NCI-H345 (cell line): Measurements from ENCODE around the gene UST.
"Not testable (repeated sequence)": the region's sequence is repeated elsewhere in the genome, so short reads cannot be mapped to it uniquely, and the experiment has no call there.

ENCODE experiments used
- DNase-seq: peaks from one replicate; lab custom pipeline; 2025; lab: John Stamatoyannopoulos, UW

The UST gene

GRCh38 chr6:148904896-148905870 lies 158.4 kb downstream of the UST start:
- no peak for DNase-seq

- no peak for DNase-seq
These were observed 159.1 kb downstream of the UST start for GRCh38 chr6:148905901-148906300.

DNA sequence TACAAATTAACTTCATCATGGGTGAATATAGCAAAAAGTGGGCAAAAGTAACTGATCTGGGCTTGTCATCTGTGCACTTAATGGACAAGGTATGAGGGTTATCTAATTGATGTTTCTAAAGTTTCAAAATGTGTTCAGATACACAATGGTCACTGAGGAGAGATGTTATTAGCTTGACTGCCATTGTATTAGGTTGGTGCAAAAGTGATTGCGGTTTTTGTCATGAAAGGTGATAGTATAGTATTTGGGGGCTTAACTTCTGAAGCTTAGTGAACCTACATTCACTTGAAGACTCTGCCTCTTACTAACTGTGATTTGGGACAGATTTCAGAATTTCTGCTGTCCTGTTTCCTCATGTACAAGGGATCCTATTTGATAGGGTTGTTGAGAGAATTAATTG lies 159.6 kb downstream of the UST start:
- no peak for DNase-seq

DNA sequence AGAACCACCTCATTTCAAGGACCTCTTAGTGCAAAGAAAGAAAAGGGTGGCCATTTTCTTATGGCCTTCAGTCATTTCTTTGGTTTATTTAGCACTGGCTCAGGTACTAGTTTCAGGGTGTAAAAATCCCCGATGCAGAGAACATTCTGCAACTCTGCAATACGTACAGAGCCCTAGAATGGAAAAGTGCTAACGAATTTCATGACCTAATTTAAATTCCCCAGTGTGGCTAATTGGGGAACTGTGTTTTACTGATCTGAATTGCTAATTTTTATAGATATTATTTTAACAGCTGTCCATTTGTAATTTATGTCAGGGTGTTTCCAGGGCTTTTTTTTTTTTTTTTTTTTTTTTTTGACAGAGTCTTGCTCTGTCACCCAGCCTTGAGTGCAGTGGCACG lies 160.7 kb downstream of the UST start:
- no peak for DNase-seq

DNA sequence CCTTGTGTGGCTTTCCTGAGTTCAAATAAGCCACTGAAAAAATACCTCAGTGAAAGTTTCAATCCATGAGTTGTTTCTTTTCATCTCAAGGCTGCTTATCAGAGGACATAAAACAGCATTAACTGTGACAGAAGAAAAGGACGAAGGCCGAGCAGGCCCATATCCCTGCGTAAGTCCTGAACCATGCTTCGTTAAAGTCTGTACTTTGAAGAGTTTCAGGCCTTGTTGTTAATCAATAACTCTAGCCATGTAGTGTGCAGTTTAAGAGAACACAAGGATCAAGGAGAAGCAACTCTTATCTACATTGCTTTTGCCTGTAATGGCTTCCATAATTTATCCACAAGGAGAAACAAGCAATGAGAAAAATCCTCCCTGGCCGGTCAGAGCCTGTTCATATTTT lies 165.4 kb downstream of the UST start:
- no peak for DNase-seq

DNA sequence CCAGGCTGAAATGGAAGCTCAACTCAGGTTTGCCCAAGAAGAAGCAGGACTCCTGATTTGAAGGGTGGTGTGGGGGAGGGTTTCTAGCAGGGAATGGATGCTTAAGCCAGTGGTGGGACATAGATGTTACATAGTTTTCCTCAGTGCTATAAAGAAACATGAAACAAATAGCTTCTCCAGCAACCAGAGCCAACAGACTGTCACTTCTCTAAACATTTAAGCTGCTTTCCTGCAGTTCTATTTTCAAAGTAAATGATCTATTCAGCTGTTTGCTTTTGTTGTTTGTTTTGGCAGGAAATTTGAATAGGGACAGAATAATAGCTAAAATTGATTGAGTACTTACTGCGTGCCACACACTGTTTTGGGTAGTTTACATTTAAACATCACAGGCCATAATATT lies 169.0 kb downstream of the UST start:
- peak; percentile 89 for DNase-seq

DNA sequence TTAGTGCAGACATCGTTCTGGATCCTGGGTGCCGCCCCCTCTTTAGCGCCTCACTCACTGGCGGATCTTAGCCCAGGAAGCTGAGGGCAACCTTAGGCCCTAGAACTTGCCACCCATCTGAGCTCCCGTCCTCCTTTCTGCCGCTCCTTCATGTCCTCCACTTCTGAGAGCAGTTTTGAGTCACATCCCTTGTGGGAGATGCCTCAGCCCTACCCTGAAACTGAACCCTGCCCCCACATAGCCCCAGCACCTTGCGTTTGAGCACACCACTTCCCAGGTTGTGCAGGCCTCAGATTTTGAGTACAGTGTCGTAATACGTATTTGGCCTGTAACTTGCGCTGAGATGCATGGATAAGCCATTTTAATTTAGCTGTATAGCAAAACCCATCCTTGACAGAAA lies 169.7 kb downstream of the UST start:
- not testable (repeated sequence) for DNase-seq

GRCh38 chr6:148924226-148925012 lies 177.6 kb downstream of the UST start:
- DNase-seq, result no peak

DNA sequence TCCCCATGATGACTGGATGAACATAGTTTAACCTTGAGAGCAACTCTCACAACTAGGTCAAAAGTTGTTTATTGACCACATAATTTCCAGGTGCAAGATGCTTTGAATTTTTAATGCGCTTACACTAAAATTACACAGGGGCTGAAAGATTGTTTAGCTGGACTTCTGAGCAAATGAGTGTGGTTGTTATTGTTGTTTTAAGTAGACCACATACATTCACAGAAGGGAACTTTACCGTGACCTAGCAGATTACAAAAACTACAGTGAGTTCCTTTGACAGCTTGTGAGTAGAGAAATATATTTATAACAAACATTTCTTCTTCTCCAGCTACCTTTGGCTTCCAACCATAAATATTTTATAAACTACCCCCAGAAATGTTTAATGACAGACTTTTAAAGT lies 178.9 kb downstream of the UST start:
- no peak for DNase-seq

GRCh38 chr6:148926478-148926877 lies 179.6 kb downstream of the UST start:
- no peak for DNase-seq

DNA sequence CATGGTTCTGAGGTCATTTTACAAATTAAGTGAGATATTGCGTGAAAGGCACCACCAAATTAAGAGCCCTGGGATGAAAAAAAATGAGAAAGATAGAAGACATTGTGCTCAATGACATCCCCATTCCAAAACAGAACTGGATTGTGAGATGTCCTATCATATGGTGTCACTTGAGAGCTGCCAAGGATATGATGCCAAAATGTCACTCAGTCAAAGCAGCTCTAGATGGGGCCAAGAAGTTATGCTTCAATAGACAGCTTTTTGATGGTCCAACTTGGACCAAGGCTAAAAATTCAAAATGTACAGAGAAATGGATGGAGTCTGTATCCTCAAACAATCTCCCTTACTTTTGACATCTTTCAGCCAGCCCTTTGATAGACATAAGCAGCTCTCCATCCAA lies 180.8 kb downstream of the UST start:
- DNase-seq, result no peak

- no peak for DNase-seq
These were observed 182.0 kb downstream of the UST start for GRCh38 chr6:148928811-148929210.

DNA sequence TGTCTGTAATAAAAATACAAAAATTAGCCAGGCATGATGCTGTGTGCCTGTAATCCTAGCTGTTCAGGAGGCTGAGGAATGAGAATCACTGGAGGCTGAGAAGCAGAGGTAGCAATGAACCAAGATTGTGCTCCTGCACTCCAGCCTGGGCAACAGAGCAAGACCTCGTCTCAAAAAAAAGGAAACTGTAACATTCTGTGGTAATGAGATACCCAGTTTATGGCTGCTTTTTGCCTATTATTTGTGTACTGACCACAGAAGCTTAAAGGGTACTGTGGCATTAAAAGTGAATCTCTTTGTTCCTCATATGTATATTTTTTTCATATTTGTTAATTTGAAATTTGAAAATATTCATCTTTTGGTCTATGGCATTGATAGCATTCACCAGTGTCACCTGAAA lies 185.4 kb downstream of the UST start:
- no peak for DNase-seq

- no peak for DNase-seq
These were observed 185.9 kb downstream of the UST start for GRCh38 chr6:148932731-148933130.

GRCh38 chr6:148934539-148934938 lies 187.7 kb downstream of the UST start:
- no peak for DNase-seq

DNA sequence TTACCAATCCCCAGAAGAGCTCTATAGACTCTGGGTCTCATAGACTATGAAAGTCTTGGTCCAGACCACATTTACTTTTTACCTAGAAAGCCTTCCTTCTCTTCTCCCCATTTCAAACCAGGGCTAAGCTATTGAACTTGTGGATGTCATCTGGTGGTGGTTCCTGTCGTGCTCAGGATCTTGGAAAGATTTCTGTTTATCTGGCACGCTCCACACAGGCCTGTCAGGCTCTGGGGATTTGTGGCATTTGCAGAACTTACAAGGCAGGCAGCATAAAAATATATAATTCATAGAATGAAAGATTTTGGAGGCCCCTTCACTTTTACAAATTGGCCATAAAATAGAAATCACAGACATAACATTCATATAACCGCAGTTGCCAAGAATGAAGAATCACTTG lies 188.1 kb downstream of the UST start:
- DNase-seq, result no peak

DNA sequence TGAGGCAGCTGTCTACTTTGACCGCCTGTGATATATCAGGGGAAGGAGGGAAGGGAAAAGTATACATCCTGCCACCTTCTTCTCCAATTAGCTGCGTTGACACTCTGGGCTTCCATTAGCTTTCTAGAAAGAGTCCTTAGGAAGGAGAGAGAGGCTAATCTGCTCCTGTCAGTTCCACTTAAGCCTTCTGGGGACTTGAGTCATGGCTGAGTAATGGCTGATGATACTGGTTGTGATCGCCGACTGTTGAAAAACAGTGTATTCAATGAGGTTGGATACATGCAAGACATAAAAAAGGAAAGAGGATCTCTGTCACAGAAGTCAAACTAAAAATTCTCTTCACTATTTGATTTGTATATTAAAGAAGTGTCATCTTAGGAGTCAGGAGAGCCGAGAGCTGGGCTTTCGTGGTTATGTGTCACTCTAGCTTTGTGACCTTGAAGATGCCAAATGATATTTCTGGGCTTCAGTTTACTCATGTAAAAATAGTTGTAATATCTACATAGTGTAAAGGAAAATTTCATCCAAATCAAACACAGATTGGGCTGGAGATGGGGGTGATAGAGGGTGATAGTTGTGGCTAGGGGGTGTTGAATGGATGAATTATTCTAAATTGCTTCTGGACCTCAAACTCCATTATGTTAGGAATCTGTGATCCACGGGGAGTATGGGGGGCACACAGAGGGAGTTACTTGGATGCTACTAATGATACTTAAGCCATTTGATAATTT lies 189.0 kb downstream of the UST start:
- no peak for DNase-seq

DNA sequence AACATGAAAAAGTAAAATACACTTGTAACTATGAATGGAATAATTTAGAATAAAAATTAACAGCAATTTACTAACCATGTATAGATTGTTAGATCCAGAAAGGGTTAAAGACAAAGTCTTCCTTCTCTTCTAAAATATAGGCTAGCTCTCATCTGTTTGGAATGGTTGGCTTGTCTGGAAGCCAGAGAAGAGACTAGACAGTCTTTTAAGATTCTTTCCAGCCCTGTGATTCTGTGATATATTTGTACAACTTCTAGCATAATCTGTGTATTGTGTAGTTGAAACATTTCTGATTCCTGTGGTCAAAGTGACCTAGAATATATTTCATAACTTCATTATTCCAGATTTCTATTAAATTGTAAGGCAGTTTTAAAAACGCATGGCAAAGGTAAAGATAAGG lies 196.6 kb downstream of the UST start:
- DNase-seq, result no peak

GRCh38 chr6:148944608-148945007 lies 197.8 kb downstream of the UST start:
- no peak for DNase-seq

DNA sequence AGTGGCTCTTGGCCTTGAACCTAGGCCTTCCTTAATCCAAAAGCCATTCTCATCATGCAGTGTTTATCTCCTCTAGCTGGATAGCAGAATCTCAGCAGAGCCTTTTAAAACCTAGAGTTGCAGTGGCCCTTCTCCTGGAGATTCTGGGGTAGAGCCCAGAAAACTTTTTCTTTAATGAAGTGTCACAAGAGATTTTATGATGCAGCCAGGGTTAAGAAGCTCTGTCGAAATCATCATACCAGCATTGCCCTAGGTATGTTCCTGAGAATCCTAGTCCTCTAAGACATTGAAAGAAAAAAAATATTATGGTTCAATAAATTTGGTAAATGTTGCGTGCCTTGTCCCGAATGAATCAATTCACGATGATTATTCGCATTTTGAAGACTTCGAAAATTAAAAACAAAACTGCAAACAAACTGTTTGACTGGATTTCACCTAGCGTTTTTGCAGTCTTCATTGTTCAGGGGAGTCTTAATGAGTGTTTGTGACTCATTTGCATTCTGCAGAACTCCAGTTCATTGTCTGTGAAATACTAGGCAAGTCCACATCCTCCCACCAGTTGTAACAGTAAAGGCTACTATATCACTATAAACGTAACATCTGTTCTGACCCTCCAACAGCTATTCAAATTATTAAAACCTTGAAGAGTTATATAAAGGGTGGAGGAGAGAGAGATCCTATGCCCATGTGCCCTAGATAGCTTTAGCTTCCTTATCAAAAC lies 198.6 kb downstream of the UST start:
- no peak for DNase-seq

- peak; percentile 80 for DNase-seq
These were observed 201.0 kb downstream of the UST start for GRCh38 chr6:148947621-148948444.
